OCI-LY1 (cell line): ENCODE data around the gene NSFL1C.

Experiments used
- H2AFZ ChIP-seq: fragments of 200-600 bp; sonication (generic), shearing (Covaris generic); 2 replicates; pipeline ENCODE4 v1.6.0; 2014; ENCODE audit warnings: antibody characterized with exemption, mild to moderate bottlenecking, low read length
- H3F3A ChIP-seq: fragments of 200-600 bp; sonication (generic), shearing (Covaris generic); 2 replicates; pipeline ENCODE4 v1.6.0; 2014; ENCODE audit warnings: mild to moderate bottlenecking, antibody characterized with exemption, low read length, moderate library complexity; ENCODE audit not compliant: insufficient read depth
- H3K27ac ChIP-seq: fragments of 200-600 bp; sonication (generic); 2 replicates; pipeline ENCODE4 v1.5.1; 2014; ENCODE audit warnings: low read length, mixed run types, mild to moderate bottlenecking, low read depth; ENCODE audit not compliant: poor library complexity, severe bottlenecking
- H3K27me3 ChIP-seq: fragments of 200-600 bp; sonication (generic); 2 replicates; pipeline ENCODE4 v1.6.0; 2014; ENCODE audit warnings: antibody characterized with exemption, mild to moderate bottlenecking, low read length, moderate library complexity; ENCODE audit not compliant: insufficient read depth
- H3K36me3 ChIP-seq: fragments of 200-600 bp; sonication (generic); 2 replicates; pipeline ENCODE4 v1.6.1; 2014; ENCODE audit warnings: mild to moderate bottlenecking, antibody characterized with exemption, low read length, moderate library complexity, mixed read lengths; ENCODE audit not compliant: insufficient read depth
- H3K4me1 ChIP-seq: fragments of 200-600 bp; sonication (generic); 2 replicates; pipeline ENCODE4 v1.5.1; 2014; ENCODE audit warnings: mild to moderate bottlenecking, low read length, moderate library complexity; ENCODE audit not compliant: insufficient read depth, severe bottlenecking
- H3K4me2 ChIP-seq: fragments of 200-600 bp; sonication (generic), shearing (Covaris generic); 2 replicates; pipeline ENCODE4 v1.6.1; 2014; ENCODE audit warnings: low read length
- H3K4me3 ChIP-seq: fragments of 200-600 bp; sonication (generic); 2 replicates; pipeline ENCODE4 v1.5.1; 2014; ENCODE audit warnings: low read length, low read depth, mild to moderate bottlenecking, mixed read lengths; ENCODE audit not compliant: poor library complexity, severe bottlenecking
- H3K79me2 ChIP-seq: fragments of 200-600 bp; shearing (Covaris generic); 2 replicates; pipeline ENCODE4 v1.6.1; 2016; ENCODE audit warnings: mixed run types, low read length, mixed read lengths; ENCODE audit not compliant: insufficient read depth
- H3K9ac ChIP-seq: fragments of 200-600 bp; sonication (generic), shearing (Covaris generic); 2 replicates; pipeline ENCODE4 v1.6.1; 2014; ENCODE audit warnings: mild to moderate bottlenecking, low read length, mixed read lengths
- H3K9me2 ChIP-seq: fragments of 200-600 bp; sonication (generic), shearing (Covaris generic); 2 replicates; pipeline ENCODE4 v1.6.1; 2014; ENCODE audit warnings: low read depth, mild to moderate bottlenecking, low read length, mixed read lengths
- H3K9me3 ChIP-seq: fragments of 200-600 bp; shearing (Covaris generic); 2 replicates; pipeline ENCODE4 v1.6.1; 2014; ENCODE audit warnings: low read length, mixed read lengths
- H4K20me1 ChIP-seq: fragments of 200-600 bp; sonication (generic), shearing (Covaris generic); 2 replicates; pipeline ENCODE4 v1.6.0; 2016; ENCODE audit warnings: mild to moderate bottlenecking, low read length; ENCODE audit not compliant: insufficient read depth
- EZH2 ChIP-seq: fragments of 200-600 bp; sonication (generic), shearing (Covaris generic); IDR thresholded peaks from 2 replicates; pipeline ENCODE4 v1.8.0; 2017; ENCODE audit warnings: borderline replicate concordance, mixed run types, mild to moderate bottlenecking, antibody characterized with exemption, low read length, moderate library complexity, mixed read lengths
- TF ChIP-seq, protein P1 (sequence below): fragments of 200-600 bp; sonication (generic), shearing (Covaris generic); IDR thresholded peaks from 2 replicates; pipeline ENCODE4 v1.5.1; 2017; ENCODE audit warnings: mild to moderate bottlenecking, antibody characterized with exemption, low read length, moderate library complexity, mixed read lengths

The NSFL1C gene

DNA sequence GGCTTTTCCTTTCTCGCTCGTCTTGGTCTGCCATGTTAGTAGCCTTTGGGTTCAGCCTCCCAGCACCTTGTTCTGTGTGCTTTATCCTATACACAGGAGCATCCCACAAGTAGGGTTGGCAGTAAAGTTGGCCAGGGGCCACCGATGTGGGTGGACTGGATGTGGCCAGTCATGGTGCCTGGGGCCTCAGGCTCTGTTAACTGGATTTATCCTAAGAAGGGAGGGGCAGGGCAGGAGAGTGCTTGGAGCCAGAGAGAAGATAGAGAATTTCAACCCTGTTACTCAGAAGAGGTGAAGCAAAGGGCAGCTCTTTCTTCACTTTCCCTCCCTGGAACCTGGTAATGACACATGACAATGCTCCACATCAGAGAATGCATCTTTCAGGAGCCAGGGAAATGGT lies 38.7 kb upstream of the NSFL1C start:
- no peaks in the 10 kb centered on the region for H3K79me2 ChIP-seq
- no peak overlapping the region for H3K4me3 ChIP-seq
- H3F3A ChIP-seq, result no peaks in the 10 kb centered on the region
- H3K27me3 ChIP-seq, result 0 out of 2 replicates have a peak, but pooled peaks cover 3% of the 10 kb centered on the region
- H3K9me2 ChIP-seq, result no peaks in the 10 kb centered on the region
- no peak overlapping the region for H3K4me2 ChIP-seq
- no peaks in the 10 kb centered on the region for H3K4me1 ChIP-seq
- H3K36me3 ChIP-seq, result no peaks in the 10 kb centered on the region
- no peak for TF ChIP-seq EZH2
- TF ChIP-seq, protein P1, sequence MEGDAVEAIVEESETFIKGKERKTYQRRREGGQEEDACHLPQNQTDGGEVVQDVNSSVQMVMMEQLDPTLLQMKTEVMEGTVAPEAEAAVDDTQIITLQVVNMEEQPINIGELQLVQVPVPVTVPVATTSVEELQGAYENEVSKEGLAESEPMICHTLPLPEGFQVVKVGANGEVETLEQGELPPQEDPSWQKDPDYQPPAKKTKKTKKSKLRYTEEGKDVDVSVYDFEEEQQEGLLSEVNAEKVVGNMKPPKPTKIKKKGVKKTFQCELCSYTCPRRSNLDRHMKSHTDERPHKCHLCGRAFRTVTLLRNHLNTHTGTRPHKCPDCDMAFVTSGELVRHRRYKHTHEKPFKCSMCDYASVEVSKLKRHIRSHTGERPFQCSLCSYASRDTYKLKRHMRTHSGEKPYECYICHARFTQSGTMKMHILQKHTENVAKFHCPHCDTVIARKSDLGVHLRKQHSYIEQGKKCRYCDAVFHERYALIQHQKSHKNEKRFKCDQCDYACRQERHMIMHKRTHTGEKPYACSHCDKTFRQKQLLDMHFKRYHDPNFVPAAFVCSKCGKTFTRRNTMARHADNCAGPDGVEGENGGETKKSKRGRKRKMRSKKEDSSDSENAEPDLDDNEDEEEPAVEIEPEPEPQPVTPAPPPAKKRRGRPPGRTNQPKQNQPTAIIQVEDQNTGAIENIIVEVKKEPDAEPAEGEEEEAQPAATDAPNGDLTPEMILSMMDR, result no peak
- no peak overlapping the region for H2AFZ ChIP-seq
- H3K27ac ChIP-seq, result no peak overlapping the region
- no peak overlapping the region for H3K9ac ChIP-seq
- no peaks in the 10 kb centered on the region for H3K9me3 ChIP-seq
- no peaks in the 10 kb centered on the region for H4K20me1 ChIP-seq

DNA sequence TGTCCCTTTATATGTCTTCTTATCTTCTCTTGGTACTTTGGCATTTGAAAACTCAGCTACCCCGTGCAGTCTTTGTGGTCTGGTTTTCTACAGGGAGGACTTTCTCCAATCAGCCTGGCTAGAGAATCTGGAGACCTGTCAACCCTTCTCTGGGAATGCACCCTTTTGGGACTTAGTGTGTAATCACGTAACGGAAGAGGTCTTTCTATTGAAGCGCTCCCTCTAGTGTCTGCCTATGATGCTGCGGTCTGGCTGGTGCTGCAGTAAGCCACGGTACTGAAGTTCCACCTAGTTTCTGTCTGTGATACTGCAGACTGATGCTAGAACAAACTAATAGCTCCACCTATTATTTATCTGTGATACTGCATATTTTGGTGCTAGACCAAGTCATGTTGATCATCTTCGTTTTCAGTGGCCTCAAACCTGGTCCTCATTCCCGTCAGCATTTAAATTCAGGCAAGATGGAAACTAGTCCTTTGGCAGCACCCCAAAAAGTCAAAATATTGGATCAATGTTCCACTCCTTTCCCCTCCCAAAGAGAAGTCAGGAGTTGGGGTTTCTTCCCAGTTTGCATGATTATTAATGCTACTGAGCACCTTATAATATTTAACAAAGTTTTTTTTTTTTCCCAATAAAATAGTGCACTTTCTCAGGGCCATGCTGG lies 37.0 kb upstream of the NSFL1C start:
- no peak overlapping the region for H2AFZ ChIP-seq
- TF ChIP-seq EZH2, result no peak
- TF ChIP-seq, protein P1, result peak; percentile 99
- H3K36me3 ChIP-seq, result no peaks in the 10 kb centered on the region
- no peak overlapping the region for H3K27ac ChIP-seq
- no peaks in the 10 kb centered on the region for H3K4me1 ChIP-seq
- H3F3A ChIP-seq, result no peaks in the 10 kb centered on the region
- no peak overlapping the region for H3K9ac ChIP-seq
- H3K79me2 ChIP-seq, result no peaks in the 10 kb centered on the region
- no peaks in the 10 kb centered on the region for H3K9me3 ChIP-seq
- H3K27me3 ChIP-seq, result 0 out of 2 replicates have a peak, but pooled peaks cover 3% of the 10 kb centered on the region
- H3K4me3 ChIP-seq, result no peak overlapping the region
- no peaks in the 10 kb centered on the region for H3K9me2 ChIP-seq
- H4K20me1 ChIP-seq, result no peaks in the 10 kb centered on the region
- H3K4me2 ChIP-seq, result no peak overlapping the region

GRCh38 chr20:1500496-1500895 lies 33.8 kb upstream of the NSFL1C start:
- no peak overlapping the region for H3K9ac ChIP-seq
- H3K27me3 ChIP-seq, result no peaks in the 10 kb centered on the region
- no peaks in the 10 kb centered on the region for H3F3A ChIP-seq
- no peak overlapping the region for H3K4me3 ChIP-seq
- H3K27ac ChIP-seq, result no peak overlapping the region
- H3K79me2 ChIP-seq, result no peaks in the 10 kb centered on the region
- no peaks in the 10 kb centered on the region for H3K36me3 ChIP-seq
- H3K9me3 ChIP-seq, result no peaks in the 10 kb centered on the region
- no peak overlapping the region for H3K4me2 ChIP-seq
- no peaks in the 10 kb centered on the region for H4K20me1 ChIP-seq
- H3K4me1 ChIP-seq, result no peaks in the 10 kb centered on the region
- no peak overlapping the region for H2AFZ ChIP-seq
- TF ChIP-seq, protein P1, result no peak
- no peak for TF ChIP-seq EZH2
- no peaks in the 10 kb centered on the region for H3K9me2 ChIP-seq
